Smooth muscle cell (in vitro differentiated cells): ENCODE measurements around the gene IL26. TPM values are rescaled to one million over a fixed set of nuclear protein-coding genes. Genes with fewer than 3 reads are reported as not detected.

Experiments
- DNase-seq: peaks from one replicate; lab custom pipeline; 2025; ENCODE audit not compliant: unreplicated experiment; lab: John Stamatoyannopoulos, UW
- H2AFZ ChIP-seq: fragments of 200-600 bp; sonication (generic); 2 replicates; pipeline ENCODE4 v1.6.0; 2016; ENCODE audit warnings: antibody characterized with exemption, low read depth, mild to moderate bottlenecking
- H3F3A ChIP-seq: fragments of 200-600 bp; sonication (generic); 2 replicates; pipeline ENCODE4 v1.6.0; 2017; ENCODE audit warnings: antibody characterized with exemption, low read depth
- H3K27ac ChIP-seq: fragments of 200-600 bp; sonication (generic); 2 replicates; pipeline ENCODE4 v1.5.1; 2016; ENCODE audit warnings: low read depth, mild to moderate bottlenecking
- H3K27me3 ChIP-seq: fragments of 200-600 bp; sonication (generic); 2 replicates; pipeline ENCODE4 v1.6.1; 2016; ENCODE audit warnings: low read depth, mild to moderate bottlenecking
- H3K36me3 ChIP-seq: fragments of 200-600 bp; sonication (generic); 2 replicates; pipeline ENCODE4 v1.5.1; 2016; ENCODE audit warnings: low read depth
- H3K4me1 ChIP-seq: fragments of 200-600 bp; sonication (generic); 2 replicates; pipeline ENCODE4 v1.5.1; 2016; ENCODE audit warnings: low read depth
- H3K4me2 ChIP-seq: fragments of 200-600 bp; sonication (generic); 2 replicates; pipeline ENCODE4 v1.6.0; 2016; ENCODE audit warnings: mild to moderate bottlenecking
- H3K4me3 ChIP-seq: fragments of 200-600 bp; sonication (generic); 2 replicates; pipeline ENCODE4 v1.5.1; 2016; ENCODE audit warnings: mild to moderate bottlenecking
- H3K79me2 ChIP-seq: fragments of 200-600 bp; sonication (generic); 2 replicates; pipeline ENCODE4 v1.6.0; 2016; ENCODE audit warnings: low read depth, mild to moderate bottlenecking
- H3K9ac ChIP-seq: fragments of 200-600 bp; sonication (generic); 2 replicates; pipeline ENCODE4 v1.6.0; 2016; ENCODE audit warnings: low read depth
- H3K9me3 ChIP-seq: fragments of 200-600 bp; sonication (generic); replicated peaks from 2 replicates; pipeline ENCODE4 v1.5.1; 2016; ENCODE audit warnings: low read depth
- H4K20me1 ChIP-seq: fragments of 200-600 bp; sonication (generic); 2 replicates; pipeline ENCODE4 v1.6.0; 2016; ENCODE audit warnings: low read depth
- CTCF ChIP-seq: fragments of 200-600 bp; sonication (generic); IDR thresholded peaks from 2 replicates; pipeline ENCODE4 v1.5.1; 2017; ENCODE audit warnings: borderline replicate concordance, mild to moderate bottlenecking, antibody characterized with exemption; ENCODE audit not compliant: insufficient read depth, poor library complexity, severe bottlenecking
- WGBS: methylation state at CpG from one replicate; pipeline ENCODE4 v1.1.7; 2016; ENCODE audit warnings: low lambda C conversion rate; 5-methylcytosine and 5-hydroxymethylcytosine counted together
- polyA plus RNA-seq: library from polyadenylated mRNA; unstranded; fragments of >200 nt; fragmentation: Nextera tagmentation; extraction: Ambion mirVana; gene quantifications from 2 replicates; pipeline ENCODE4 v1.2.1, GENCODE V29; 2016
- total RNA-seq: library from RNA; depleted of rRNA; stranded (reverse); fragments of >200 nt; gene quantifications from 2 replicates; pipeline ENCODE4 v1.2.3, GENCODE V29; 2014

The IL26 gene
- total and polyA plus RNA-seq, 2 experiments from 2014 or later, result not detected

- H2AFZ ChIP-seq, result no peak overlapping the region
- H3K79me2 ChIP-seq, result no peaks in the 10 kb centered on the region
- no peak overlapping the region for H3K27ac ChIP-seq
- no peaks in the 10 kb centered on the region for H4K20me1 ChIP-seq
- no peak overlapping the region for H3K9ac ChIP-seq
- H3K9me3 ChIP-seq, result no peaks in the 10 kb centered on the region
- no peak overlapping the region for H3K4me3 ChIP-seq
- H3K4me2 ChIP-seq, result no peak overlapping the region
- no peaks in the 10 kb centered on the region for H3K4me1 ChIP-seq
- no peak for TF ChIP-seq CTCF
- no peak for DNase-seq
- H3F3A ChIP-seq, result no peaks in the 10 kb centered on the region
- H3K27me3 ChIP-seq, result no peaks in the 10 kb centered on the region
- H3K36me3 ChIP-seq, result no peaks in the 10 kb centered on the region
- WGBS, result 82% methylated on average over 3 of the region's 3 CpGs
These were observed 40.0 kb downstream of the IL26 start for GRCh38 chr12:68185598-68185997.

GRCh38 chr12:68180792-68181744 is 44.5 kb downstream of the IL26 start:
- Histone ChIP-seq H3F3A (no peaks in the 10 kb centered on the region), H3K9ac (no peak overlapping the region), H3K4me2 (no peak overlapping the region), H3K4me1 (peaks cover 6% of the 10 kb centered on the region), H3K9me3 (no peaks in the 10 kb centered on the region), H3K36me3 (no peaks in the 10 kb centered on the region), H3K4me3 (no peak overlapping the region), H3K27ac (no peak overlapping the region), H3K27me3 (no peaks in the 10 kb centered on the region), H2AFZ (no peak overlapping the region), H3K79me2 (no peaks in the 10 kb centered on the region), H4K20me1 (no peaks in the 10 kb centered on the region)
- DNase-seq, result no peak
- TF ChIP-seq CTCF, result no peak
- WGBS, result 53% methylated on average over 3 of the region's 3 CpGs

GRCh38 chr12:68178774-68179439 is 46.7 kb downstream of the IL26 start:
- no peaks in the 10 kb centered on the region for H3K79me2 ChIP-seq
- no peaks in the 10 kb centered on the region for H4K20me1 ChIP-seq
- no peaks in the 10 kb centered on the region for H3K9me3 ChIP-seq
- 78% methylated on average over 3 of the region's 3 CpGs for WGBS
- no peak overlapping the region for H3K4me2 ChIP-seq
- no peak overlapping the region for H3K9ac ChIP-seq
- no peak overlapping the region for H3K4me3 ChIP-seq
- DNase-seq, result no peak
- H3K4me1 ChIP-seq, result peaks cover 6% of the 10 kb centered on the region
- no peak for TF ChIP-seq CTCF
- no peaks in the 10 kb centered on the region for H3F3A ChIP-seq
- H2AFZ ChIP-seq, result no peak overlapping the region
- no peaks in the 10 kb centered on the region for H3K27me3 ChIP-seq
- no peak overlapping the region for H3K27ac ChIP-seq
- no peaks in the 10 kb centered on the region for H3K36me3 ChIP-seq
